Ishikawa (cell line): ENCODE data around the gene PLCB1.

Experiments
- CEBPB ChIP-seq: IDR thresholded peaks from 2 replicates; pipeline ENCODE4 v1.6.1; 2012
- CREB1 ChIP-seq: IDR thresholded peaks from 2 replicates; pipeline ENCODE4 v1.6.1; 2012; ENCODE audit warnings: low read depth
- EGR1 ChIP-seq: IDR thresholded peaks from 2 replicates; pipeline ENCODE4 v1.6.1; 2012
- EP300 ChIP-seq: IDR thresholded peaks from 2 replicates; pipeline ENCODE4 v1.6.1; 2012; ENCODE audit warnings: borderline replicate concordance
- FOXM1 ChIP-seq: IDR thresholded peaks from 2 replicates; pipeline ENCODE4 v1.6.1; 2012; ENCODE audit warnings: low read depth, borderline replicate concordance
- NFIC ChIP-seq: IDR thresholded peaks from 2 replicates; pipeline ENCODE4 v1.6.1; 2012
- RAD21 ChIP-seq: IDR thresholded peaks from 2 replicates; pipeline ENCODE4 v1.6.1; 2012; ENCODE audit warnings: low read depth
- TAF1 ChIP-seq: IDR thresholded peaks from 2 replicates; pipeline ENCODE4 v1.6.1; 2012; ENCODE audit warnings: low read depth, mild to moderate bottlenecking
- TCF12 ChIP-seq: IDR thresholded peaks from 2 replicates; pipeline ENCODE4 v1.6.1; 2012; ENCODE audit warnings: low read depth
- TEAD4 ChIP-seq: IDR thresholded peaks from 2 replicates; pipeline ENCODE4 v1.6.1; 2012
- YY1 ChIP-seq: IDR thresholded peaks from 2 replicates; pipeline ENCODE4 v1.6.1; 2012; ENCODE audit warnings: low read depth
- ZBTB7A ChIP-seq: IDR thresholded peaks from 2 replicates; pipeline ENCODE4 v1.6.1; 2012; ENCODE audit warnings: low read depth
- TF ChIP-seq, protein P1 (sequence below): IDR thresholded peaks from 2 replicates; pipeline ENCODE4 v1.6.1; 2012
- TF ChIP-seq, protein P2 (sequence below): IDR thresholded peaks from 2 replicates; pipeline ENCODE4 v1.6.1; 2012; ENCODE audit warnings: low read depth, mild to moderate bottlenecking
- TF ChIP-seq, protein P3 (sequence below): IDR thresholded peaks from 2 replicates; pipeline ENCODE4 v1.6.1; 2012

The PLCB1 gene

DNA sequence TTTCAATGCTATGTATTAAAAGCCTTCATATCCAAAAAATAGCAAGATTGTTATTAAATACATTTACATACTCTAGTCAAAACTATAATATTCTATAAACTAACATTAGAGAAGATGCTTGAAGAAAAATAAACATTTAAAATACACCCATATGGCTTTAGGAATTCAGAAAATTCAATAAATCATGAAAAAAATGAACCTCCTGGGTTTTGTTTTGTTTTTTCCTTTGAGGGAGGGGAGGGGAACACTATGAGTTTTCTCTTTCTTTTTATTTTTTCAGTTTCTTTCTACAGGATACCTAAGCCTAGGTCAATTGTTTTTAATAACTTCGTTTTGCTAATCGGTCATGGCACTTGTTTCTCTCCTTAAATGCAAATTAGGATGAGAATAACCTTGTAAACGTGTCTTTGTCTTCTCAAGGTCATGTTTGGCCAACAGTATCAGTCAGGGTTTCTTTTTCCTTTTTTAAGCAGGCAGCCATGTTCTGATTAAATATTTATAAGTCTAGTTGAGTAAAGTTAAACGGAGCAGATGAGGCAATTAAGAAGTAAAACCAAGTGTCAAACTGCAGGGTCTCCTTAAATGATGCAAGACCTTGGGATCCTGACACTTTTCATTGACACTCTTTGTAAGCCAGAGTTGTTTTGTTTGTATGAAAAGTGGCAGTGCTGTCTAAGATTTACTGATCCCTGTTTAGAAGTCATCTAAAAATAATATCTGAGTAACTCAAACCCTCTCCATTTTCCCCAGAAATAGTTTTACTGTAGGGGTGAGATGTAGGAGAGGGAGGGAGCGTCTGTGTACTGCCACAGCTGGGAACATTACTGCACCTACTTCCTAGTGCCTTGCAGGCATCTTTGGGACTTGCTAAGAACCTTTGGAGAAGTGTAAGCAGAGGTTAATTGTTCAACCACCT lies 392.3 kb downstream of the PLCB1 start:
- TF ChIP-seq CEBPB, result no peak

DNA sequence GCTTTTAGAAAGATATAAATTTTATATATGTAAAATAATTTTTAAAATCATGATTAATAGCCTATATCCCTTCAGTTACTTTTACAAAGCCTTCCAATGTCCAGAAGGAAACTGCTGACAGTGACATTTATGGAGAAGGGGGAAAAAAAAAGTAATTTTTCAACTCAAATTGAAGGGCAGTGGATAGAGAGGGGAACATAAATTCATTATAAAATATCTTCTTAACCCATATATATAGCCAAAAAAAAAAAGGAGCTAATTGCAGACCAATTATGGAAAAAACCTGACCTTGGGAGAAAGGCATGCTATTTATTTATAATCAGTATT lies 392.9 kb downstream of the PLCB1 start:
- TF ChIP-seq YY1 (no peak), EP300 (no peak), TCF12 (no peak), RAD21 (no peak), TEAD4 (no peak), TAF1 (no peak)
- TF ChIP-seq, protein P1, sequence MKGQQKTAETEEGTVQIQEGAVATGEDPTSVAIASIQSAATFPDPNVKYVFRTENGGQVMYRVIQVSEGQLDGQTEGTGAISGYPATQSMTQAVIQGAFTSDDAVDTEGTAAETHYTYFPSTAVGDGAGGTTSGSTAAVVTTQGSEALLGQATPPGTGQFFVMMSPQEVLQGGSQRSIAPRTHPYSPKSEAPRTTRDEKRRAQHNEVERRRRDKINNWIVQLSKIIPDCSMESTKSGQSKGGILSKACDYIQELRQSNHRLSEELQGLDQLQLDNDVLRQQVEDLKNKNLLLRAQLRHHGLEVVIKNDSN, result no peak

DNA sequence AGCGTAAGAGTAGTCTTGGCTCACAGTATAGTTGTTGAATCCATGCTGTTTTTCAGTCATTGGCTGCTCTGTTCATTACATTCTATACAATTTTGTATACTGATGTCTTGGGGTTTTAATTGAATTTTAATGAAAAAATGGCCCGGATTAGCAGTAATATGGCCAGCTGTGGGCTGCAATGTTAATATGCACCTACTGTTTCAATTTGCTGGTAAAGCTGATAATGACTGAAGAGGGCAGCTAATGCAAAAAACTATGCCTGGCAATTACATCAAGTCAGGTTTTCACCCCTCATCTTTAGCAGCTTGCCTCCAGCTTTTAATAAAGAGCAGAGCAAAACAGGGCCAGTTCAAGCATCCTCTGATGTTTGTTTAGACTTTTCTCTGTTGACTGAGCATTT lies 394.5 kb downstream of the PLCB1 start:
- no peak for TF ChIP-seq CREB1
- no peak for TF ChIP-seq FOXM1
- TF ChIP-seq NFIC, result no peak
- TF ChIP-seq TCF12, result no peak
- TF ChIP-seq YY1, result no peak
- TF ChIP-seq TEAD4, result no peak
- no peak for TF ChIP-seq EGR1
- TF ChIP-seq, protein P2, sequence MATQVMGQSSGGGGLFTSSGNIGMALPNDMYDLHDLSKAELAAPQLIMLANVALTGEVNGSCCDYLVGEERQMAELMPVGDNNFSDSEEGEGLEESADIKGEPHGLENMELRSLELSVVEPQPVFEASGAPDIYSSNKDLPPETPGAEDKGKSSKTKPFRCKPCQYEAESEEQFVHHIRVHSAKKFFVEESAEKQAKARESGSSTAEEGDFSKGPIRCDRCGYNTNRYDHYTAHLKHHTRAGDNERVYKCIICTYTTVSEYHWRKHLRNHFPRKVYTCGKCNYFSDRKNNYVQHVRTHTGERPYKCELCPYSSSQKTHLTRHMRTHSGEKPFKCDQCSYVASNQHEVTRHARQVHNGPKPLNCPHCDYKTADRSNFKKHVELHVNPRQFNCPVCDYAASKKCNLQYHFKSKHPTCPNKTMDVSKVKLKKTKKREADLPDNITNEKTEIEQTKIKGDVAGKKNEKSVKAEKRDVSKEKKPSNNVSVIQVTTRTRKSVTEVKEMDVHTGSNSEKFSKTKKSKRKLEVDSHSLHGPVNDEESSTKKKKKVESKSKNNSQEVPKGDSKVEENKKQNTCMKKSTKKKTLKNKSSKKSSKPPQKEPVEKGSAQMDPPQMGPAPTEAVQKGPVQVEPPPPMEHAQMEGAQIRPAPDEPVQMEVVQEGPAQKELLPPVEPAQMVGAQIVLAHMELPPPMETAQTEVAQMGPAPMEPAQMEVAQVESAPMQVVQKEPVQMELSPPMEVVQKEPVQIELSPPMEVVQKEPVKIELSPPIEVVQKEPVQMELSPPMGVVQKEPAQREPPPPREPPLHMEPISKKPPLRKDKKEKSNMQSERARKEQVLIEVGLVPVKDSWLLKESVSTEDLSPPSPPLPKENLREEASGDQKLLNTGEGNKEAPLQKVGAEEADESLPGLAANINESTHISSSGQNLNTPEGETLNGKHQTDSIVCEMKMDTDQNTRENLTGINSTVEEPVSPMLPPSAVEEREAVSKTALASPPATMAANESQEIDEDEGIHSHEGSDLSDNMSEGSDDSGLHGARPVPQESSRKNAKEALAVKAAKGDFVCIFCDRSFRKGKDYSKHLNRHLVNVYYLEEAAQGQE, result no peak

DNA sequence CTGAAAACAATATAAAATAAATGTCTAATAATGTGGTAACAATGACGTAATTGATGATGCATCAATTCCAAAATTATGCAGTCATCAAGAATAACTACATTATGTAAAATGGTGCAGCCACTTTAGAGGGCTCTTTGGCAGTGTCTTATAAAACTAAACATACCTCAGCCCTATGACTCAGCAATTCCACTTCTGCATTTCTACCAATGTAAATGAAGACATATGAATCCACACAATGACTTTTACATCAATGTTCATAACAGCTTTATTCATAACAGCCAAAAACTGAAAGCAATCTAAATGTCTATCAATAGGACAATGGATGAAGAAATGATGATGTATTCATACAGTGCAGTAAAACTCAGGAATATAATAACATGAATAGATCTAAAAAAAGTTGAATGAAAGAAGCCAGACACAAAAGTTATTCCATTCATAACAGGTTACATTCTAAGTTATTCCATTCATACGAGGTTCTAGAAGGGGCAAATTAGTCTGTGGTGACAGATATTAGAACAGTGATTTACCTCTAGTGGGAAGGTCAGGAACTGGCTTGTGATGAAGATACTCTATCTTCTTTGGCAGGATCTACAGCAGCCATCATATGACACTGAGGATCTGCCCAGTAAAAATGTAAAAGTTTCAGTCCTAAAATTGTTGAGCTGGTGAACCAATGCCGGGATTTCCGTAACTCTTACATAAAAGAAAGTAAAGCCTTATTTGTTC lies 396.1 kb downstream of the PLCB1 start:
- TF ChIP-seq TEAD4 (no peak), FOXM1 (no peak), CREB1 (no peak; the same call in 1 of the 2 replicates), CEBPB (no peak), YY1 (no peak)
- TF ChIP-seq, protein P1, result no peak
- TF ChIP-seq, protein P3, sequence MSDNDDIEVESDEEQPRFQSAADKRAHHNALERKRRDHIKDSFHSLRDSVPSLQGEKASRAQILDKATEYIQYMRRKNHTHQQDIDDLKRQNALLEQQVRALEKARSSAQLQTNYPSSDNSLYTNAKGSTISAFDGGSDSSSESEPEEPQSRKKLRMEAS, result no peak

DNA sequence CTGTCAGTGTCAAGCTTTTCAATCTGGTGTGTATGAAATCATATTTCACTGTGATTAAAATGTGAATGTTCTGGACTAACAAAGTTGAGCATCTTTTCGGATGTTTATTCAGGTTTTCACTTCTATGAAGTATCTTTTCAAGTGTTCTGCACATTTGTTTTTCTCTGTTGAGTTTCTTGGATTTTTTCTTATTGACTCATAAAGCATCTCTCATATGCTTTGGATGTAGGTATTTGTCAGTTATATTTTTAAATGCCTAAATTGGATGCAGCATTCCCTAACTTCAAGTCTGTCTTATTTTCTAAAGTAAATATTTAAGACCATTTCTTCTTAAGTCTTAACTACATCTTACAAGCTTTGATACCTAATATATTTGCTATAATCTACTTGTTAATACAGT lies 398.0 kb downstream of the PLCB1 start:
- TF ChIP-seq TCF12 (no peak), CEBPB (no peak), RAD21 (no peak), YY1 (no peak), FOXM1 (no peak), CREB1 (no peak), ZBTB7A (no peak), NFIC (no peak), EGR1 (no peak), TEAD4 (no peak), EP300 (no peak), TAF1 (no peak)
- TF ChIP-seq, protein P3, result no peak
- TF ChIP-seq, protein P2, result no peak
- TF ChIP-seq, protein P1, result no peak

DNA sequence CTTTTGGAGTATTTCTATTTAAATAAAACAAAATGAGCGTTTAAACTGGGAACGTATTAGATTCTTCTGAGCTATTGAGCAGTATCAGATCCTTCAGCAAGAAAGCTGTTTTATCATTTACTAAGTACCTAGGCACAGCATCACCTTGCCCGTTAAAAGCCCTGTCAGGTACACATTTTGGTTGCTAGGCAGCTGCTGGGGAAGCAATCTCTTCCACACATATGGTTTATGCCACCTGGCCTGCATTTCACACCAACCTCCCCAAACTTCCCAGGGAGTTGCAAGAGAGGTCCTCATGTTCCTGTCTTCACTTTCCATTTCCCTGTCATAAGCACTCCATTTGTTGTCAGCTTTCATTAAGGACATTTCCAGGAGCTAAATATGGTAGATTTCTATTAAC lies 400.1 kb downstream of the PLCB1 start:
- TF ChIP-seq EP300, result no peak
